ENCODE data around the gene FRAS1.

Gene FRAS1

GRCh38 chr4:78332976-78333375 is 275.9 kb downstream of the FRAS1 start:
- DNase-seq = no peak

DNA sequence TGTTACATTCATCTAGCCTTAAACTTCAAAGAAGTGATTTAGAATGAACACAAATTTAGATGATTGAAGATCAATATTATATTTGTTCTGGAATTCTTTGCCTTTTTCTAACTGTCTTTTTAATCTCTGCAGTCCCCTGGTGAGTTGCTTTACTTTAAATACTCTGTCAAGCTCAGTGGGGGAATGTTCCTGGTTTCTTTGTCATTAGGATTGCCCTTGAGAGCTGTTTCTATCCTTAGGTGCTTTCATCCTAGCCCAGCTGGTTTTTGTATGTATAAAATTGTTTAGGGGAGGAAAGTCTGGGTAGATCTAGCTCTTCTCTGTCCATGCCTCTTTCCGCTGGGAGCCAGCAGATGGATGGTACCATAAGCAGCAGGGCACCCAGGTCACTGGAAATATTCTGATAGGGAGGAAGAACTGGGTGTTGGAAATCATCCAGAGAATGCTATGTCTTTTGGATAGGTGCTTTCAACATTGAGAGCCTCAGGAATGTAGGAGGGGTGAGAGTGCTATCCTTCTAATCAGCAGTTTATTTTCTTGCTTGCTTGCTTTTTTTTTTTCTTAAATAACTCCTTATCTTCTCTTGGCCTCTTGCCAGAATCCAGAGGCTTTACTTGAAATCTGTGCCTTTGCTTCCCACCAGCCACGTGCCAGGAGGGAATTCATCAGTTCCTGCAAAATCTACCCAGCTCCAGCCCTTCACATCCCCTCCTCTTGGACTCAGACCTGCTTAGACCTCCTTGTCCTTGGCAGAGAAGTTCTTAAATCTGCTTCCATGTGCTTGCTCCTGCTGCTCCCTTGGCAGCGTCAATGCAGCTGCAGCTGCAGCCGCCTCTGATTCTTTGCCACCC is 279.2 kb downstream of the FRAS1 start:
- no peak for DNase-seq

DNA sequence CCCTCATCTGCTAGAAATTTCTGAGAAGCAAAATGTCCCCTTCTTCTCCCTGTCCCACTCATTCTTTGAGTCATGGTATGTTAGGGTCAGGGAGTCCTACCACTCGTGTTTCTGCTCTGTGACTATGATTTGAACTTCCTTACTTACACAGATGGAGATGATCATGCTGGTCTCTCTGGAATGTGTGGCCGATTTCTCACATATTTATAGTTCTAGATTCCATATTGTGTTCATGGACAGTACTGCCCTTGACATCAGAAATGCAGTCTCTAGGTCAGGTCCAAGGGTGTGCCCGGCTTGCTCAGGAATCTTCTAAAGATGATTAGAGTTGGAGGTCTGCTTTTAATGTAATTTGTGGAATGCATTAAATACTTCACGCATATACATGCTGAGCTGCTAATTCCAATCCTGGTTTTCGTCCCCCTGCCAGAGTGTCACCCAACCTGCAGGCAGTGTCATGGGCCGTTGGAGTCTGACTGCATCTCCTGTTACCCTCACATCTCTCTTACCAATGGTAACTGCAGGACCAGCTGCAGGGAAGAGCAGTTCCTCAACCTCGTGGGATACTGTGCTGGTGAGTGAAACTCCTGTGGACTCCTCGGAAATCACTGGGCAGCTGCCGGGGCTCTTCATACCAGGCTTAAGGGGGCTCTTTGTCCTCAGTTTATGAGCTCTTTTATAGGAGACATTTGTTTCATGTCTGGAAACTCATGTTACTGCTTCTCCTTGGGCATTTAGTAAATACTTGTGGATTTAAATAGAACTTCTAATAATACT is 280.3 kb downstream of the FRAS1 start:
- DNase-seq = no peak

- DNase-seq = no peak
These were observed 285.0 kb downstream of the FRAS1 start for GRCh38 chr4:78342125-78342524.

GRCh38 chr4:78343682-78344081 is 286.6 kb downstream of the FRAS1 start:
- no peak for DNase-seq

DNA sequence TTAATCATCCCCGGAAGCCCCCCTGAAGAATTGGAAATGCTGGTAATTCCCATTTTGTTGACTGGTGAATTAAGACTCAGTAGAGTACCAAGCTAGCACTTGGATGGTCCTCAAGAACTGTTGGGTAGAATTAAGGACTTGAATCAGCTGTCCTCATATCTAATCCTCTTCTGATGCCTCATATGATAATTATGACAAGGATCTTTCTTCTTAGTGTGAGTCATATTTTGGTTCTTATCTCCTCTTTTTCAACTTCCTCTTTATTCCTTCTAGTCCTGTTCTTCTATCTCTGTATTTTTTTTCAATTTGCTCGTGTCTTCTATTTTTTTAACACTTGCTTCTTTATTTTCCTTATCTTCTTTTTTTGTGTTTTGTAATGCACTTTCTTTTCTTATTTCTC is 288.1 kb downstream of the FRAS1 start:
- no peak for DNase-seq

- no peak for DNase-seq
These were observed 289.1 kb downstream of the FRAS1 start for GRCh38 chr4:78346222-78346621.

- DNase-seq = no peak
These were observed 290.4 kb downstream of the FRAS1 start for GRCh38 chr4:78347527-78347926.

GRCh38 chr4:78353921-78354320 is 296.8 kb downstream of the FRAS1 start:
- no peak for DNase-seq

DNA sequence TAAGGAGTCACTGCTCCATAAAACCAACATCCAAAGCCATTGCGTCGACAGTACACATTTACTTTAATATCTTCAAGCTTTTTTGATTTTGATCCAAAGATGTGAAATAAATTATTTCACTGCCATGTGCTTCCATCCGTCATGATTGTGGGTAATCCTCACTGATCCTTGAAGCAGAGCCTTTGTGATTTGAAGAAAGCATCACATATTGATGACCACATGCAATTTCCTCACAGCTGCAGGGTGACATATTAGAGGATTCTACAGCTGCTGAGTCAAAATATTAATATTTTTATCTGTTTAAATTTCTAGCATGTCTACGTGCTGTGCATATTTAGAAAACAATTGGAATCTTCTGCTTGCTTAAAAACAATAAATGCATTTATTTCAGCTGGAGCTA is 297.7 kb downstream of the FRAS1 start:
- no peak for DNase-seq

DNA sequence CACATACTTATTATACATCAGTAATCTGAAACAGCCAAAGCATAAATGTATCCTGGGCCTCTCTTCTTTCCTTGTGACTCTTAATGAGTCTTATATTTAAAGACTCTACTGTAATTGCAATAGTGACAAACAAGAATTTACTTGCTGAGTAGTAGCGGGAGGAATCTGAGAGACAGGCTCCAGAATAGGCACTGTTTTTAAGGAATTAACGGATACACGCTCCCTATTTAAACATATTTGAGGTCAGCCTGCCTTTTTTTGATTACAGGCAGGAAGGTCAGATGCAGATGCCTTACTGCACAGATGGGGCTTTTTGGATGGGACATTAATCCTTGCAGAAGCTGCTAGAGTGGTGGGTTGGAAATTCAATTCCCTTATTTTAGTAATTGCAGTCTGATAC is 298.2 kb downstream of the FRAS1 start:
- no peak for DNase-seq

- no peak for DNase-seq
These were observed 299.2 kb downstream of the FRAS1 start for GRCh38 chr4:78356251-78356786.

DNA sequence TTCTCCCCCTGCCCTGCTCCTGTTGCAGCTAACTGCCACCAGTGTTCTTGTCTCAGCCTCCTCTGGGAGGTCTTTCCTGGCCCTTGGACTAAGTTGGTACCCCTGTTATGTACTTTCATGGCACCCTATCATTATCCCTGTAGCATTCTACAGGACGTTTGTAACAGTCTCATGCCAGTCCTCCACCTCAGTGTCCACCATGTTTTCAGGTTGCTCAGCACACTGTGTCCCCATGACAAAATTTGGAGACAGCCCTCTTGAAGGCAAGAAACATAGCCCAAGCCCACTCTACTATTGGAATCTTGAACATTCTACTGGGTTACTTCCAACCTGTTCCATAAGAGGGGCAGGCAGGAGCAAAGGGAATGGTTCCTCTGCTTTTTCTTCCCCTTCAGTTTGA is 300.0 kb downstream of the FRAS1 start:
- DNase-seq = no peak

GRCh38 chr4:78360466-78360865 is 303.3 kb downstream of the FRAS1 start:
- no peak for DNase-seq

DNA sequence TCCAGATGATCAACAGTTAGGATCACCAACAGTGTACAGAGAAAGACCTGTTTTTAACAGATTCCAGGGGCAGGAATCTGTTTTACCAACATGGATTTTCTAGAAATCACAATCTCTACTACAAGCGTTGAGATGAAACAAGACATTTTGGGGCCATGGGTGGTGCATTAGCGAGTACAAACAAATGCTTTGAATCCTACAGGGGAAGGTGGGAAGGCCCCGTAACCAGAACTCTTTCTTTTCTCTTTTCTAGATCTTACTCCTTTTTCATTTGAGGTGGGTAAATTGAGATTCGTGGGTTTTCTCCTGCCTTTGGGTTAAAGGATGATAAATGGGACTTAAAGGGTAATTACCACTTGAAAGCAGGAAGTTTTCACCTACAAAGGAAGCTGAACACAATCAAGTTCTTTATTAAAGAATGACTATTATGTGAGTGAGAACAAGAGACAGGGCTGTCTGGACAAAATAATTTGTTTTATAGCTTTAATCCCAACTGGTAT is 304.5 kb downstream of the FRAS1 start:
- no peak for DNase-seq

- DNase-seq = no peak
These were observed 305.2 kb downstream of the FRAS1 start for GRCh38 chr4:78362310-78362709.

DNA sequence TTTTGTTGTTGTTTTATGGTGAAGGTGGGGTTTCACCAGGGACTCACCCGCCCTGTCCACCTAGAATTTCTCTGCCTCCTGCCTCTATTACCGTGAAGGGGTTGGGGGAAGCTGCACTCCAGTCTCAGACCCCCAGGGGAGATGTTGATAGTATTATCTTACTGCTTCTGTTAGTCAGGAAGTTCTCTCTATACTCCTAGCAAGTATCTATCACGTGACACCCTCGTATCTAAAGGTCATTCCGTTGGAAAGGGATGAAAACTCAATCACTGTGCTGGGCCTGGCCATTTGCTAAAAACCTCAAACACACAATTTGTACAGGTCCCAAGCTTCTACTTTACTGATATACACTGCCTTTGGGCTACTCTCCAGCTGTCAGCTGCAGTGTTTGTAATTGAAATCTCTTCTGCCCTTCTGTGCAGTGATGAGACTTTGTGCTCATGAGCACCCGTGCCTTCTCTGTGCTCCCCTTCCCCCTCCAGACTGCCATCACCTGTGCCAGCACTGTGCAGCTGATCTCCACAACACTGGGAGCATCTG is 306.0 kb downstream of the FRAS1 start:
- DNase-seq = no peak

DNA sequence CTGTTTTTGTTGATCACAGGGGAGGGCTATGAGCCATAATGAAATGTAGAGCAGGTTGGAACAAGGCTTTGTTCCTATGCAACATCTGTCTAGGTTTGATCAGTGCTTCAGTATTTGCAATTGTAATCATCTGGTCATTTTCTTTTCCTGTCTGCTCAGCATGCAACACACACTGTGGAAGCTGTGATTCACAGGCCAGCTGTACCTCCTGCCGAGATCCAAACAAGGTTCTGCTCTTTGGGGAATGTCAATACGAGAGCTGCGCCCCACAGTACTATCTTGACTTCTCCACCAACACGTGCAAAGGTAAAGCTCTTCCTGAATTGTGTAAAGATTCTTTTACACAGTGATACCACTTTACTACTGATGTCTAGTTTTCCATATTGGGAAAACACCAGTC is 312.6 kb downstream of the FRAS1 start:
- DNase-seq = no peak

DNA sequence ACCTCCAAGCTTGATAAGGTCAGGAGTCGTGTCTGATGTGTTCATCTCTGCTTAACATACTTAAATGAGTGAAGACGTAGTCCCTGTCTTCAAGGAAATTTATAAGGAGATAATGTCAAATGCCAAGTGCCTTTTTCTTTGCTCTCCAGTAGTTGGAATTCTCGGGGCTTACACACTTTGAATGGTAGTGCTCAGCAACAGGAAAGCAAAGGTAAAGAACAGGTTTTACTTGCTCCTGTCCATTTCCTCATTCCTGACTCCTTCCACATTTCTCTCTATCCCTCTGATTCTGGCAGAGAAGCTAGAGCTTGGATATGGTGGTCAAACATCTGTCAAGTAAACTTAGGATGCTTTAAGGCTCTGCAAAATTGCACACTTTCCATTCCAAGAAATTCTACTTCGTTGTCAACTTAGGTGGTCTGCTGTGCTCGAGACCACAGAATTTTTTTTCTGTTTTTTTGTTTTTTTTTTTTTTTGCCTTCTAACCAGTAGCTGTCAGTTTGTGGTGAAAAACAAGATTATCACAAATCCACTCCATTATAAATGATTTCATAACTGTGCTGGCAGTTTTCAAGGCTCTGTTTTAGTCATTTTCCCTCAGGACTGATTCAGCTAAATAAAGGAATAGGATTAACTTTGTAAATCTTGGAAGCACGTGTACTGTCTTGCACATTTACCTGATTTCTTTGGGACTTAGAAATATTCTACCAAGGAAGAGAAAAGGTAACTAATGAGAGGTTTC is 313.7 kb downstream of the FRAS1 start:
- no peak for DNase-seq

DNA sequence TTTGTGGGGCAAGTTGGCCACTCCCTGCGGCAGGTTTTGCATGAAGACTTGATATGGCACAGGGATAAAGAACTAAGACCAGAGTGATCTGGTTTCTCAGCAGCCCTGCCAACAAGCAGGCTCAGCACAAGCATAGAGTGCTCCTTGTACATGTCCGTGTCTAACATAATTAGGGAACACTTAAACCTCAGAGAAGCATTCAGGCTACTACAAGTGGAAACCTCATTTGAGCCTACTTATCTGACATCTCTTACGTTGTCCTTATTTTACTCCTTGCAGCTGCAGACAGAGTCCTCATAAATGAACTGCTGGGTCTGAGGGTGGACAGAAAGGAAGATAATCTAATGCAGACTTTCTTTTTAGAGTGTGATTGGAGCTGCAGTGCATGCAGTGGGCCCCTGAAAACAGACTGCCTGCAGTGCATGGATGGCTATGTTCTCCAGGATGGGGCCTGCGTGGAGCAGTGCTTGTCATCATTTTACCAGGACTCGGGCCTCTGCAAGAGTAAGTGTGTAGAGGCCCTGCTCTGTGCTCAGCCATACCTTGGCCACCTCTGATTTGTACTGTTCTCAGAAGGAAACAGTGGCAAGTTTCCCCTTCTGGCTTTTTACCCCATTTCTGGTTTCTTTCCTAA is 315.3 kb downstream of the FRAS1 start:
- DNase-seq = no peak

GRCh38 chr4:78377555-78377954 is 320.4 kb downstream of the FRAS1 start:
- no peak for DNase-seq

DNA sequence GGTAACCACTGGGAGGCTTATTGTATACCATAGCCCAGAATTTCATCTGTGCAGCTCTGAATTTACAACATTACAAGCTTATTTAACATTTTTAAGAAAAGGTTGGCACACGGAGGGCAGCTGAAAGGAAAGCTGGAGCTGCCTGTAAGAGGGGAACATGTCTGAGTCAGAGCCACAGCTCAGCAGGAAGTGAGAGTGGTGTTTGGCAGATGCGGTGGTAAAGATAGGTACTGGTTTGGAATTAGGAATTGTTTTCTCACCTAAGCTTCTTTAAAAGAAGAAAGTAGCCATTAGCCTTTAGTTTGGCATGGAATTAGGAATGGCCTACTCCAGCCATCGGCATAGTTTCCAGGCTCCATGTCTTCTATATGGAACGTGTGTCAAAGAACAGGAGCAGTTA is 321.9 kb downstream of the FRAS1 start:
- DNase-seq = no peak

Measured in bone marrow (tissue), 2 donors.